NB4 (cell line): ENCODE results near the gene CDH13.

Experiments
- DNase-seq: peaks from one replicate; pipeline ENCODE4 v3.0.0; 2010; ENCODE audit warnings: low read depth
- H3K4me3 ChIP-seq: one replicate; pipeline ENCODE4 v1.5.1; 2011; ENCODE audit warnings: mild to moderate bottlenecking, low read depth, low read length, moderate library complexity
- MYC ChIP-seq: IDR thresholded peaks from 2 replicates; pipeline ENCODE4 v1.6.1; 2011; ENCODE audit warnings: low read depth, low read length
- POLR2A ChIP-seq: IDR thresholded peaks from 2 replicates; pipeline ENCODE4 v1.6.1; 2011; ENCODE audit warnings: mild to moderate bottlenecking; ENCODE audit not compliant: insufficient read length; ENCODE audit errors: extremely low read depth
- TF ChIP-seq, protein P1 (sequence below): IDR thresholded peaks from 2 replicates; pipeline ENCODE4 v1.6.1; 2011; ENCODE audit warnings: low read depth, low read length
- TF ChIP-seq, protein P2 (sequence below): IDR thresholded peaks from one replicate; pipeline ENCODE4 v1.5.1; 2012; ENCODE audit warnings: low read depth, low read length

Gene CDH13

DNA sequence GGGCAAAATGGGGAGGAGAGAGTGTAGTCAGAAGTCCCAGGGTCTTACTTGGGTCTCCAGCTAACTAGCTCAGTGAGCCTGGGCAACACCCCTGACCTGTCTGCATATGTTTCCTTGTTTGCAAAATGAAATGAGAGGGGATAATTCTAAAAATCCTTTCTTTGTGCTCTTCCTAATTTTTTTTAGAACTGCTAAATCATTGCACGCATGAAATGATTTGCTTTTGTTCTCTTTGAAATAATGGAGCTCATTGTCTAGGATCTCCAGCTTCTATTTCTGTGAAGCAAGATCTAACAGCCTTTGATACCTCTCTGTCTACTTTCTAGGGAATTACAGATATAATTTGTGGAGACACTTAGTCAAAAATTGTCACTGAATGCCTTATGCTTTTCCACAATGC lies 181.3 kb downstream of the CDH13 start:
- TF ChIP-seq MYC (no peak), POLR2A (no peak)
- TF ChIP-seq, protein P1, sequence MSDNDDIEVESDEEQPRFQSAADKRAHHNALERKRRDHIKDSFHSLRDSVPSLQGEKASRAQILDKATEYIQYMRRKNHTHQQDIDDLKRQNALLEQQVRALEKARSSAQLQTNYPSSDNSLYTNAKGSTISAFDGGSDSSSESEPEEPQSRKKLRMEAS = no peak
- TF ChIP-seq, protein P2, sequence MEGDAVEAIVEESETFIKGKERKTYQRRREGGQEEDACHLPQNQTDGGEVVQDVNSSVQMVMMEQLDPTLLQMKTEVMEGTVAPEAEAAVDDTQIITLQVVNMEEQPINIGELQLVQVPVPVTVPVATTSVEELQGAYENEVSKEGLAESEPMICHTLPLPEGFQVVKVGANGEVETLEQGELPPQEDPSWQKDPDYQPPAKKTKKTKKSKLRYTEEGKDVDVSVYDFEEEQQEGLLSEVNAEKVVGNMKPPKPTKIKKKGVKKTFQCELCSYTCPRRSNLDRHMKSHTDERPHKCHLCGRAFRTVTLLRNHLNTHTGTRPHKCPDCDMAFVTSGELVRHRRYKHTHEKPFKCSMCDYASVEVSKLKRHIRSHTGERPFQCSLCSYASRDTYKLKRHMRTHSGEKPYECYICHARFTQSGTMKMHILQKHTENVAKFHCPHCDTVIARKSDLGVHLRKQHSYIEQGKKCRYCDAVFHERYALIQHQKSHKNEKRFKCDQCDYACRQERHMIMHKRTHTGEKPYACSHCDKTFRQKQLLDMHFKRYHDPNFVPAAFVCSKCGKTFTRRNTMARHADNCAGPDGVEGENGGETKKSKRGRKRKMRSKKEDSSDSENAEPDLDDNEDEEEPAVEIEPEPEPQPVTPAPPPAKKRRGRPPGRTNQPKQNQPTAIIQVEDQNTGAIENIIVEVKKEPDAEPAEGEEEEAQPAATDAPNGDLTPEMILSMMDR = no peak
- no peak overlapping the region for H3K4me3 ChIP-seq
- DNase-seq = no peak

DNA sequence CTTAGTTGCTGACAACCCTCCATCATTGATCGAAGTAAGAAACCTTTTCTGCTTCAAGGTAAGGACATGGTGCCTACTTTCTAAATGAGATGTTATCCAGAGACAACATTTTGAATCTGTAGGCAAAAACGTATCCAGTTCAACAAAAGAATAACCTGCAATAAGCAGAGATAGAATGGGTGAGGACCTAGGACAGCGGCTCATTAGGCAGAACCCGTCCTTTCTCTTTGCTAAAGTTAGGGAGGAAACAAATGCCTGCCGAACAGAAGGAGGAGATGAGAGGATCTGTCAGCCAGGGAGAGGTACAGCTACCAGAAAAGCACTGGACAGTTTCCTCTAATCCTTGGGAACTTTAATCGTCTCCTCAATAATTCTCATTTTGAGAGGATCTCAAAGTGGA lies 183.3 kb downstream of the CDH13 start:
- TF ChIP-seq, protein P2 = no peak
- TF ChIP-seq, protein P1 = no peak
- TF ChIP-seq POLR2A = no peak
- no peak for TF ChIP-seq MYC
- H3K4me3 ChIP-seq = no peak overlapping the region
- no peak for DNase-seq

DNA sequence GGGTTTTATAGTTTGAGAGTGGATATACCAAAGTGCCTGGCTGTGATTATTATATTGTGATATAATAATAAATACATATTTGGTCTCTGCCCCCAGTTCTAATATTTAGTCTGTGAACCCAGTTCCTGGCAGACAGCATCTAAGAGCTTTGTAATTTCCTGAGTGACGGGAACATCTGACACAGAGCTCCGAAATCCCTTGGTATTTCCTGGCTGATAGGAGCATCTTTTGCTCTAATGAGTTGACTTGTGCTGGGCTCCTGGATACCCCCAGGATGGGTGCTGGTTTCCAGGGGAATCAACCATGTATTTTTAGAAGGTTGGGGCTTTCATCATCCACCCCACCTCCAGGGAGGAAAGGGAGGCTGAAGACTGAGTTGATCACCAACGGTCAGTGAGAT lies 187.3 kb downstream of the CDH13 start:
- no peak overlapping the region for H3K4me3 ChIP-seq
- no peak for DNase-seq
- TF ChIP-seq MYC (no peak), POLR2A (no peak)
- TF ChIP-seq, protein P1 = no peak
- TF ChIP-seq, protein P2 = no peak

DNA sequence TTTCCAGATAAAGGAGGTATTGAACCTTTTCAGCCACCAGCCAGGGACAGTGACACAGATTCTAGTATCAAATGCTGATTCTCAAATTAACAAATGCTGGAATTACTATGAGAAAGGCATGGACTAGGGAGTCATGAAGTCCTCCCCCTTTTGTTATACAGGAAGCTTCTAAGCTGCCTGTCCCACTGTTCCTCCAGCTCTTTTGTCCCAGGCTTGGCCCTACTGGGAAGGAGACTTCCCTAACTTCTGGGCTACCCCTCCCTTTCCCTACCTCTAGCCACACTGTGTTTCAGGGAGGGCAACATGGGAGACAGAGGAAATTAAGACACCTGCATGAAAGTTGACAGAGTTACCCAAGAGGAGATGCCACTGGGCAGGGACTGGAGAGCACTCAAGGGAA lies 192.5 kb downstream of the CDH13 start:
- no peak overlapping the region for H3K4me3 ChIP-seq
- no peak for DNase-seq
- TF ChIP-seq POLR2A (no peak), MYC (no peak)
- TF ChIP-seq, protein P1 = no peak
- TF ChIP-seq, protein P2 = no peak

DNA sequence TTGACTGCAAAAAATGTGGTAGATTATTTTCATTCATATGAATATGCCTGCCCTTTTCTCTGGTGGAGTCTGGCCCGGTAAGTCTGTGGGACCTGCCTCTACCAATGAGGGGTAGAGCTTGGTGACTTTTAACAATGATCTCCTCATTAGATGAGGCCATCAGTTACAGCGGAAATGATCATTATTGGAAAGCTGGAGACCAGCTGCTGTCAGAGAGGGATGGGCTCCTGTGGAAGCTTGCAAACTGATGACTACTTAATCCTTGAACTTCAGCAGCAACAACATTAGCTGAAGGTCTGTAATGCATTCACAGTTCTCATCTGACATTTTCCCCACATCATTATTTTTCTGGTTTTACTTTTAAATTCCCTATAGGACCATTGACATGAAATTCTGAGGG lies 194.1 kb downstream of the CDH13 start:
- no peak for TF ChIP-seq MYC
- no peak overlapping the region for H3K4me3 ChIP-seq
- DNase-seq = no peak

DNA sequence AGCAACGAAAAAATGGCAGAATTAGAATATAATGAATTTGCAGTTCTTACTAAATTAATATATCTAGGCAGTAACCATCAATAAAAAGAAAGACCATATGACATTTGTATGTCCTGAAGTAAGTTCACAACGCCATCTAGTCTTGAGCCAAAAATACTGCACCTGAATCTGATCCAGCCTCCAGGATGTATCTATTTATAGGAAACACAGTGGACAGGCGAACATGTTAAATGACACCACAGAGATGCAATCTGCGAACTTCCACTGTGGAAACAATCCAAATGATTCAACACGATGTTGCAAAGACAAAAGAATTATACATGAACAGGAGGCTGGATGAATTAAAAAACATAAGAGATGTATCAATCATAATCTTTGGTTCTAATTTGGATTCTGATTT lies 197.6 kb downstream of the CDH13 start:
- no peak overlapping the region for H3K4me3 ChIP-seq
- DNase-seq = no peak
- no peak for TF ChIP-seq MYC
- TF ChIP-seq, protein P2 = no peak
- no peak for TF ChIP-seq POLR2A
- TF ChIP-seq, protein P1 = no peak
